Calu3 (cell line): ENCODE data around the gene THADA. TPM values are rescaled to one million over a fixed set of nuclear protein-coding genes. Genes with fewer than 3 reads are reported as not detected.

Source experiments
- BruUV-seq: library from RNA; stranded (reverse); fragments of 400-500 nt; replicated peaks from 2 replicates; lab custom pipeline; 2021; lab: Mats Ljungman, UMichigan
- CTCF ChIA-PET: fragments of 300-600 bp; sonication (Branson Sonifier 250); formaldehyde crosslinking; loops from one replicate; lab custom pipeline; 2022; ENCODE audit warnings: antibody characterized with exemption; lab: Charles Lee
- DNase-seq: peaks from one replicate; pipeline ENCODE4 v3.0.0; 2022
- H3K27ac Mint-ChIP-seq: one replicate; pipeline ENCODE4 v1.8.0; 2022; ENCODE audit warnings: mixed read lengths; ENCODE audit not compliant: unreplicated experiment
- H3K27me3 Mint-ChIP-seq: one replicate; pipeline ENCODE4 v1.8.0; 2022; ENCODE audit warnings: mixed read lengths; ENCODE audit not compliant: unreplicated experiment
- H3K36me3 Mint-ChIP-seq: one replicate; pipeline ENCODE4 v1.8.0; 2022; ENCODE audit warnings: mild to moderate bottlenecking, moderate library complexity, mixed read lengths; ENCODE audit not compliant: insufficient read depth, unreplicated experiment
- H3K4me1 Mint-ChIP-seq: one replicate; pipeline ENCODE4 v1.8.0; 2022; ENCODE audit warnings: mild to moderate bottlenecking, low read depth, mixed read lengths; ENCODE audit not compliant: unreplicated experiment
- H3K4me3 Mint-ChIP-seq: one replicate; pipeline ENCODE4 v1.8.0; 2022; ENCODE audit warnings: mild to moderate bottlenecking, low read depth, moderate library complexity, mixed read lengths; ENCODE audit not compliant: unreplicated experiment
- H3K9me3 Mint-ChIP-seq: one replicate; pipeline ENCODE4 v1.8.0; 2022; ENCODE audit warnings: low read depth, mixed read lengths; ENCODE audit not compliant: unreplicated experiment
- intact Hi-C: fragments of 100-400 bp; cut with micrococcal nuclease; formaldehyde crosslinking; loops from one replicate; pipeline ENCODE4 v1.10.0; 2022; ENCODE audit not compliant: unreplicated experiment
- total RNA-seq: library from RNA; stranded (reverse); gene quantifications from 2 replicates; pipeline ENCODE4 v1.2.3, GENCODE V29; 2022
- TF ChIP-seq, protein P1 (sequence below): fragments of 200-600 bp; IDR thresholded peaks from one replicate; pipeline ENCODE4 v1.8.0; 2022; ENCODE audit warnings: antibody characterized with exemption; ENCODE audit not compliant: unreplicated experiment

Gene THADA
- total RNA-seq, 1 experiment from 2014 or later: 35.5 TPM

- Mint-ChIP-seq H3K27ac (peak overlapping the region; percentile 67), H3K4me1 (peaks cover 72% of the 10 kb centered on the region), H3K9me3 (no peaks in the 10 kb centered on the region), H3K36me3 (peaks cover 14% of the 10 kb centered on the region), H3K27me3 (no peaks in the 10 kb centered on the region), H3K4me3 (no peak overlapping the region)
- BruUV-seq: no TSS peak
- intact Hi-C loops: no loop called here
- no peak for DNase-seq
- CTCF ChIA-PET: interaction anchor here (0.7 to 1.0 kb wide), 2 partner anchors 184 to 243 kb away, joined by 3 read pairs; no protein-coding TSS in a partner anchor
- TF ChIP-seq, protein P1, sequence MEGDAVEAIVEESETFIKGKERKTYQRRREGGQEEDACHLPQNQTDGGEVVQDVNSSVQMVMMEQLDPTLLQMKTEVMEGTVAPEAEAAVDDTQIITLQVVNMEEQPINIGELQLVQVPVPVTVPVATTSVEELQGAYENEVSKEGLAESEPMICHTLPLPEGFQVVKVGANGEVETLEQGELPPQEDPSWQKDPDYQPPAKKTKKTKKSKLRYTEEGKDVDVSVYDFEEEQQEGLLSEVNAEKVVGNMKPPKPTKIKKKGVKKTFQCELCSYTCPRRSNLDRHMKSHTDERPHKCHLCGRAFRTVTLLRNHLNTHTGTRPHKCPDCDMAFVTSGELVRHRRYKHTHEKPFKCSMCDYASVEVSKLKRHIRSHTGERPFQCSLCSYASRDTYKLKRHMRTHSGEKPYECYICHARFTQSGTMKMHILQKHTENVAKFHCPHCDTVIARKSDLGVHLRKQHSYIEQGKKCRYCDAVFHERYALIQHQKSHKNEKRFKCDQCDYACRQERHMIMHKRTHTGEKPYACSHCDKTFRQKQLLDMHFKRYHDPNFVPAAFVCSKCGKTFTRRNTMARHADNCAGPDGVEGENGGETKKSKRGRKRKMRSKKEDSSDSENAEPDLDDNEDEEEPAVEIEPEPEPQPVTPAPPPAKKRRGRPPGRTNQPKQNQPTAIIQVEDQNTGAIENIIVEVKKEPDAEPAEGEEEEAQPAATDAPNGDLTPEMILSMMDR: no peak
Measured at GRCh38 chr2:43460611-43461365, 135.1 kb downstream of the THADA start.

DNA sequence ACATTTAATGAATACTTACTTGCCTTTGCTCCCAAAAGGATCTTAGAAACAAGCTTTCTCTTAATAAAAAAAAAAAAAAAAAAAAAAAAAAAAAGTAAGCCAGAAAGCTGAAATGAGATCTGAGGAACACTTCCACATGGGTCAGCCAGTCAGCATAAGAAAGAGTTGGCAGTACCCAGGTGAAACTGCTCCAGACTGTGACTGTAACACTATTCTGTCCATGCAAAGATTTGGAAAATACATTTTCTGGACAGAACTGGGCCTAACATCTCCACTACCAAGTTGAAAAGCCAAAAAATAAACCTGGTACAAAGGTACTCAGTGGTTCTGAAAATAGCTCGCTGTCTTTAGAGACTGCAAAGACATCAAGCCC is 135.7 kb downstream of the THADA start:
- no peaks in the 10 kb centered on the region for H3K9me3 Mint-ChIP-seq
- H3K27ac Mint-ChIP-seq: peak overlapping the region; percentile 67
- no peak overlapping the region for H3K4me3 Mint-ChIP-seq
- peaks cover 14% of the 10 kb centered on the region for H3K36me3 Mint-ChIP-seq
- no peak for DNase-seq
- CTCF ChIA-PET: interaction anchor here (1.0 kb wide), 1 partner anchor 242 kb away, joined by 3 read pairs; no protein-coding TSS in a partner anchor
- no TSS peak for BruUV-seq
- no peaks in the 10 kb centered on the region for H3K27me3 Mint-ChIP-seq
- intact Hi-C loops: no loop called here
- TF ChIP-seq, protein P1: no peak
- peaks cover 79% of the 10 kb centered on the region for H3K4me1 Mint-ChIP-seq

GRCh38 chr2:43459446-43460173 is 136.2 kb downstream of the THADA start:
- no peaks in the 10 kb centered on the region for H3K9me3 Mint-ChIP-seq
- H3K27ac Mint-ChIP-seq: peak overlapping the region; percentile 5
- H3K4me1 Mint-ChIP-seq: peaks cover 80% of the 10 kb centered on the region
- peaks cover 14% of the 10 kb centered on the region for H3K36me3 Mint-ChIP-seq
- TF ChIP-seq, protein P1: no peak
- CTCF ChIA-PET: interaction anchor here (1.0 kb wide), 1 partner anchor 242 kb away, joined by 3 read pairs; no protein-coding TSS in a partner anchor
- no peak overlapping the region for H3K4me3 Mint-ChIP-seq
- BruUV-seq: no TSS peak
- no peak for DNase-seq
- H3K27me3 Mint-ChIP-seq: no peaks in the 10 kb centered on the region
- intact Hi-C loops: loop anchor here (5.0 kb wide), 1 partner anchor 37 kb away; no protein-coding TSS in a partner anchor

GRCh38 chr2:43458014-43458628 is 137.7 kb downstream of the THADA start:
- Mint-ChIP-seq H3K27ac (peak overlapping the region; percentile 10), H3K36me3 (peaks cover 14% of the 10 kb centered on the region), H3K4me1 (peaks cover 77% of the 10 kb centered on the region), H3K27me3 (no peaks in the 10 kb centered on the region), H3K9me3 (no peaks in the 10 kb centered on the region), H3K4me3 (no peak overlapping the region)
- DNase-seq: no peak
- CTCF ChIA-PET: no interaction called here
- TF ChIP-seq, protein P1: no peak
- intact Hi-C loops: loop anchor here (5.0 kb wide), 1 partner anchor 36 kb away; no protein-coding TSS in a partner anchor
- no TSS peak for BruUV-seq
